GM21576 (cell line): ENCODE results near the gene COL6A3.

Experiments
- ATAC-seq: cut with Tn5 transposase; IDR thresholded peaks from one replicate; pipeline ENCODE4 v1.9.1; 2021; ENCODE audit warnings: mild to moderate bottlenecking, moderate library complexity; ENCODE audit not compliant: unreplicated experiment

Gene COL6A3

DNA sequence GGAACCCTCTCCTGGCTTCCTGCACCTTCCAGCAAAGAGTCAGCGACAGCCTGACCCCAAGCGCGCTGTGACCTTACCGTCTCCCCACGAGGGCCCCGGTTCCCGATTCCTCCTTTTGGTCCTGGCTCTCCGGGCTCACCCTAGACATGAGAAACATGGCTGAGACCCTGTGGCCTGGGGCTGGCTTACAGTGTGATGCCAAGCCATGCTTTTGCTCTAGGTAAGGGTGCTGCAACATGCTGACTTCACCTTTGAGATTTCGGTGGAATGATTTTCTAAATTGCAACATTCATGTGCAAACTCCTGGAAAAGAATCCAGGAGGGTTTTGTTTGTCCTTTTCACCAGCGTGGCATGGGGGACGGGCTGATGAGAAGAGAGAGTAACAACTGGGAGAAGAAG is 63.9 kb downstream of the COL6A3 start:
- no peak for ATAC-seq

DNA sequence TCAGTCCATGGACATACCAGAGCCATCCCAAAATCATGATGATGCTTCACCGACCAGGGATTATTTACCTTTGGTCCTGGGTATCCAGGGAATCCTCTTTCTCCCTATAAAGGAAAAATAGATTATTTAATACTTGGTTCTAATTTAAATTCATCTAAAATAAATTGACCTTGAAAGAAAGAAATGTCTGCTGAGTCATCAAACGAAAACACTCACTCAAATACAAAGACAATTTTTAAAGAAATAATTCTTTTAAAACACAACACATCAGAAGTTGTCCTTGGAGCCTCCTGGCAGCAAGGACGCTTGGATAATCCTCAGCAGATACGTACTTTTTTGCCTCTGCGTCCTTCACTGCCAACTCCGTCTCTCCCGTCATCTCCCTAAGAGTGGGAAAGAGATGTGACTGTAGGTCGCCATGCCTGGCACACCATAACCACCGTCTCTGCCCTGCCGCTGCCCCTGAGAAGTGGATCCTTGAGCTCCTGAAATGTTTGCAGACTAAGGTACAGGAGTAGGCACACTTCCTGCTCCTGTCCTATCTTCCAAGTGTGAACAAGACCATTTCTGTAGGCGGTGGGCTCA is 65.6 kb downstream of the COL6A3 start:
- no peak for ATAC-seq

DNA sequence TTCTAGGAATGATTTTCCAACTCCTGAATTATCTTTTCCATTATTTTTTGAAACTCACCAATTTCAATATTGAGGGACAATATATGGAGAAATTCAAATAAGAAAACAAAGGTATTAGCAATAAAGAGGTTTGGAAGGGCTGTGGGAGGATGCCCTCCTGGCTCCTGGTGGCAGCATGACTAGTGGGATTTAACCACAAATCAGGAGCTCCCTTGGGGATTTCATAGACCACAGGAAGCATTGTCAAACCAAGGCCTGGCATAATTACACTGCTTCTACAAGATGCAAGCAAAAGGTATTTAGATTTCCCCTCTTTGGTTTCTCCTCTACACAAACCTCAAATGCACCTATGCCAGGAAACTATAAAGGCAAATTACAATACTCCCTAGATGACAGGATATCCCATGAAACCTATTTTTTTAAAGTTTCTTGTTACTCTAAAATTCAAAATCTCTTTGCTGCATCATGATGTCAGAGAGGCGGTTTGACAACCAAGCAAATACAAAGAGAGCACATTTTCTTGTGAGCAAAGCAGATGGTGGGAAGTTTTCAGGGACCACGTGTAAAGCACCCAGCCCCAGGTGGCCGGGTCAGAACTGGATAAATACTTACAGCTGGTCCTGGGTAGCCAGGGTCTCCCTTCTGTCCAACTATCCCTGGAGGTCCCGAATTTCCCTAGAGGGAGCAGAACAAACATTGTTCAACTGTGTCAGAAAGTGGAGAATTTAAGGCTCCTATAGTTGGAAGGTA is 67.9 kb downstream of the COL6A3 start:
- no peak for ATAC-seq

DNA sequence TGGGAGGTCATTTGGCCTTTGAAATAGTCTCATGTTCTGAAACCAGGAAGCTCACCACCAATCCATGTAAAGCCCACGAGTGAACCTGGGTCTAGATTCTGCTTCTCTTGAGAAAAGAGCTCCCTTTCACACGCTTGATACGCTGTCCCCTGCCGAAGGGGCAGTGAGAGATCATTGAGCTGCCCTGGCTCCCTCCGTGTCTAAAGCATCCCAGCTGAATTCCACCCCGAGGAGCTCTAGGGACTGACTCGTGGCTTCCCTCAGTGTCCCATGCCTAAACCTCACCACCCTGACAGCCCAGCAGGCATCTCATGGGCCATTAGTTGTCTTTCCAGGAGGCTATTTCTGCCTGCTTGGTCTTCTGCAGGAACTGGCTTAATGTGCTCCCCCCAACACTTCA is 68.6 kb downstream of the COL6A3 start:
- ATAC-seq: no peak

DNA sequence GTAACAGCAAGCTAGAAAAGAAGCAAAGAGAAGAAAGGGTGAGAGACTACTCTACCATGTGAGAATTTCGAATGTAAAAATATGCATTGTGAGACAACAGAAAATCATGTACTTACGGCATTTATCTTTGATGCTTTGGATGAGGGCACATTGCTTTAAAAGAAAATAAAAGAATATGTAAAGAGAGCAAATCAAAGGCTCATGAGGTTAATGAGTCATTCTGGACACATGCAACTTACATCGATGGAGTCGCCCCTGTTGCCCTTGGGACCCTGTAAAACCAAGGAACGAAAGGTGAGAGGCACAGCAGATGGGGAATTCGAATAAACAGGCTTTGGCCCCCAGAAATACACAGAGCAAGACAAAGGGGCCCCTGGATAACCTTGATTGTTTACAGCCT is 69.0 kb downstream of the COL6A3 start:
- ATAC-seq: no peak

DNA sequence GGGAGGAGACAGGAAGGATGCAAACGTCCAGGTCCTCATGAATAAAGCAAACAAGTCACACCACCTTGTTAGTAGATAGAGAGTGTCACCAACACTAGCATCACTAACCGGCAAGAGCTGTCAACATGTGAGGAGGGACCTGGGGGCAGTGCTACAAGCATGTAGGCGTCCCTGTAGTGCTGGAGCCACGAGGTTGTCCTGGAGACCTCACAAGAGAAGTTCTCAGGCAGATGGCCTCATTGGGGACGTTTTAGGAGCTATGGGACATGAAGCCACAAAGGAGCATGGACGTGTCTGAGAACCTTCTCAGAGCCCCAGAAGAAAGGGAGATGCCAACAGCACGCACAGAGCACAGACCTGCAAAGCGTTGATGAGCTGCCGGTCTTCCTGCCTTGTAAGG is 70.0 kb downstream of the COL6A3 start:
- ATAC-seq: no peak

DNA sequence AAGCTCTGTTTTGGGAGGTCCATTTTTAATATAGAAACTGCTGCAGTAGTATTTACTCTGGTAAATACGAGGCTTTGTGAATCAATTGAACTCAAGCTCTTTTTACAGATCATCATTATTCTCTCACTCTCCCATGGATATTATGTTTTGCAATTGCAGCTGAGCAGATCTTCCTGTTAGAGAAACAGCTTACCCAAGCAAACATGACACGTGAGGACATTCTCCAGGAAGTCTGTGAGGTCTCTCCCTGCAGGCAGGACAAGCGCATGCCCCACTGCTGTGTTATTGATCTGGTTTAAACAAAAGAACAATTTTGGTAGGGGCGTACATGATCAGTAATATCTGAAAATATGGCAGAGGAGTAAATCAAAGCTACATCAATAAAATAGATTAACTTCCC is 72.1 kb downstream of the COL6A3 start:
- no peak for ATAC-seq

DNA sequence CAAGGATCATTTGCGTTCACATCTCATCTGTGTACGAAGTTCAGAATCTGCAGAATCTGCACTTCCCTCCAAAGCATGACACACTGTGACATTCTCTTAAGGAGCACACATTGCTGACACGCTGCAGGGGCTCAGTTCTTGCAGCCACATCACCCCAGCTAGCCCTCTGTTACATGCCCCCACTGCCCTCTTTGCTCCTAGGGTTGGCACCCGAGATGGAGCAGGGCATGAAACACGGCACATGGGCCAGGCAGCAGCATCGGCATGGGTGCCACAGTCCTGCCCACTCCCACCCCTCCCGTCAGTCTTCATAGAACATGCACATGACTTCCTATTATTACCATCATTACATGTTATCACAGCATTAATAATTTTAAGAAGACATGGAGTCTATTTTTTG is 76.4 kb downstream of the COL6A3 start:
- no peak for ATAC-seq

DNA sequence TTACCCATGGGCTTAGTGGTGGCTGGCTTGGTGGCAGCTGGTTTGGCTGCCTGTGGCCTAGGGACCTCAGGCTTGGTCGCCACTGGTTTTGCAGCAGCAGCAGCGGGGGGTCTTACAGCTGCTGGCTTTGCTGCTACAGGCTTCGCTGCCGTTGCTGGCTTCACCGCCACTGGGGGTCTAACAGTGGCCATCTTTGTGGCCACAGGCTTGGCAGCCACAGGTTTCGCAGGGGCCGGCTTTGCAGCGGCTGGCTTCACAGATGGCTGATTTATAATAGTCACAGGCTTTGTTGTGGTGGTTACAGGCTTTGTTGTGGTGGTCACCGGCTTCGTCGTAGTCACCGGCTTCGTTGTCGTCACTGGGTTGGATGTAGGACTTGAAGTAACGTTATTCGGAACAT is 77.8 kb downstream of the COL6A3 start:
- no peak for ATAC-seq

DNA sequence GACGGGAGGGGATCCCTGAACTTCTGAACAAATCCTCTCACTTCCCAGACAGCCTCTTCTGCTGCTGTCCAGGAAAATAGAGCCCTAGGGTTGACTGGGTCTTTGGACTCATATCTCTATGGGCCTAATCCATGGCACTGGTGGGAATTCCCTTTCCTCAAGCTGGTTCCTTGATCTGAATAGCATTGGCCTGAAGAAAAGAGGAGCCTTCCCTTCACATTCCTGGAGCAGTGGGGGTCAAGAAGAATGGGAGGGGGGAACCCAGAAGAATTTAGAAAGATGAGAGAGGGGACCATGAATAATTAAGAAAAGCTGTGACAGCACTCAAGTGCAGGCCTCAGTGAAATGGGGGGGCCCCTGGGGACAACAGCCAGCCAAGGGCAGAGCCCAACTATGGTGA is 80.2 kb downstream of the COL6A3 start:
- no peak for ATAC-seq

DNA sequence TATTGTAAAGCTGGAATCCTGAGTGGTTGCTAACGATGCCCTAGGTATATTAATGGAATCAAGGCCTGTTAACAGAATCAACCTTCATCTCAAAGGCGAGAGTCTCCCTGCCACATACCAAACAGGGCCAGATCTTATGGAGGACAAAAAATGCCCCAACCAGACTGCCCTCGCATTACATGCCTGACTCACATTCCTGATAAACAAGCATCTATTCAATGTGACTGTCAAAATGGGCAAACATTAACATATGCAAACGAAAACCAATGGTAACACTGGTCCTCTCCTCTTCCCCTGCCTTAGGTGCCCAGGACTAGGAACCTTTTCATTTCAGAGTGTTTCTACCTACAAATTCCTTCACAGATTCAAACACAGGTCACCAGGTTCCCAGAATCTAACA is 83.4 kb downstream of the COL6A3 start:
- no peak for ATAC-seq

DNA sequence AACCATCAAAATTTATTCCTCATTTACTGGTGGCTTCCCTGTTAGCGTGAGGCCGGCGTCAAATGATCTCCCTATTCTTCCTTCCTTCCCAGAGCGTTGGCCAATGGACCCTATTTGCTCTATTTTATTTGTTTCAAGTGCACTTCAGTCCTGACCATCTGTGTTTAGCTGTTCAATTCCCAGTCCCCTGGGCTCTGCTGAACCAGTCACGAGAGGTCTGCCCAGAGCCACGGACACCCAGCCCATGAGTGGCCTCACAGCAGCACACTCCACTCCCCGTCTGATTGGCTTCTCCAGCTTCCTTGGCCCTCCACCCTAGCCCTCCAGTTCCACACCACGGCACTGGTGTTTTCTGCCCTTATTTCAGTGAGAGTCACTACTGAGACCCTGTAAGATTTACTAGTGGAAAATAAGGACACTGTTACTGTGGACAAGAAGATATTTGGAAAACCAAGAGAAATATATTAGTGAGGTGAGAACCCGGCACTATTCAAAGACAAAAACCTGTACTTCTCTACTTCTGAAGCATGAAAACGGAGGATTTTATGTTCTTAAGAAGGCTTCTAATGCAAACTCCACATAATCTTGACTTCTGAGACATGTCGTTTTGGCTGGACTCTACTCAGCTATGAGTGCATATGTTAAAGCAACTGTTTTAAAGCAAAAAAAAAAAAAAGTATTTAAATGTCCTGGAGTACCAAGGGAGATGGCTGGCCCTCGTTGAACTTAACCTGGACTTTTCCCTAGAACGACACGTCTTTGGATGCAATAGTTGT is 86.6 kb downstream of the COL6A3 start:
- ATAC-seq: no peak

DNA sequence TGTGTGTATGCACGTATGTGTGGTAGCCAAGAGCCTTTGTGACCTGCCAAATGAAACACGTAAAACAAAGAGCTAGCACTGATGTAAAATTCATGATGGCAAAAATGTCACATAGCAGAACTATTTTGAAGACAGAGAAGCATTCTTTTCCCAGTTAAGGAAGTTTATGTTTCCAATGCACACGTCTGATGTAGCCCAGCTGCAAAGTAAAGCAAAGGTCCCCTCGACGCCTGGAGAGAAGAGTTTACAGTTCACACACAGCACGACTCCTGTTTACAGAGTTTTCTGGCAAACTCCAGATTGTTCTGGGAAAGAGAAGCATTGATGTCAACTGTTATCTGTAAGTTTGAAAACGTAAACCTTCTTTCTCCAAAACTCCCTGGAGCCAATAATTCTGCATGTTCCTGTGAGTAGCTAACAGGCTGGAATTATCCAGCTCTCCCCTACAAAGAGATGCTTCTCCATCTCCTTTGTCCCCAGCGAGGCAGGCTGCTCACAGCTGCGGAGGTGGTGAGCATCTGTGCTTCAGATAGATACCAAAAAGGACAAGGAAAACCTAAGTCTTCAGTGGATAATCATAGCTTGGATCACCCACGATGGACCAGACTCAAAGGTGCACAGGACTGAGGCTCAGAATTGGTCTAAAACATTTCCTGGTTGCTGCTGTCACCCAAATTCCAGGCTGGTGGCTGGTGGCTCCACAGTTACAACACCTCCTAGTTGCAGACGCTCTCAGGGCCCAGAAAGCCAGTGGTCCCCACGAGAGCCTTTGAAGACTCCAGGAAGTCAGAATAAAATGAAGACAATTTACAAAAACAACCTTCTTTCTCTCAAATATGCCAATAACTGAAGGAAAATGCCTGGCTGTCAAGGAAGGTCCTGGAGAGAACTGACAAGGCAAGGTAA is 87.4 kb downstream of the COL6A3 start:
- ATAC-seq: no peak

DNA sequence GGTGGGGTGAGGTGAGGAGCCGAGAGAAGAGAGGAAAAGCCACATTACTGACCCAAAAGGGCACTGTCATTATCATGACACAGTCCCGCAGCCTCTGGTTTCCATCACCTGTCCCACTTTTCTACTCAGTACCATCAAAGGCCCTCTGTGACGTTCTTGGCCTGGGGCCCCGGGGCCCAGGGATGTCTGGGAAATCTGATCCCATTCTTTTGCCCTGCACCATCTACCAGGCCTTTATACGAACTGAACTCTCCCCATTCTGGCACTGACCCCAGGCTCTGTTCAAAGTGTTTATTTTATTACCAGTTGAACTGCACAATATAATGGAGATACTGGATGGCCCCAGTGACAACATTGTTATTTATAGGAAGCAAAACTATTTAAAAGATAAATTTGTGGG is 89.1 kb downstream of the COL6A3 start:
- ATAC-seq: no peak

DNA sequence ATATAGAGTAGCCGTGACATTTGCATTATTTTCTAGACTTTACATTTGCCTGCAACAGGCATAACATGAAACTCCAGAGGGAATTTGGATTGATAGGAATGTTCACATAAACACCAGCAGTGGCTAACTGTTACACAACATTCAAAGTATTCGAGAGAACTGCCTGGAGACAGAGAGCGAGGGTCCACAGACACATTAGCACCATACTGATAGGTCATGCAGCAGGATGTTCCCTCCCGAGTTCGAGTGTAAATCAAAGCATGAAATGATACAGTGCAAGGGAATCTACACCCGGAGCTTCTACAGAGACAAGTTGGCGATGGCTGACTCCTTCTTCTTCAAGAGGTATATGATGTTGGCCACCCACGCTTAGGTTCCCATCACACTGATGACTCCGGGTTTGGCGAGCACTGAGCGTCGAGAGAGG is 89.5 kb downstream of the COL6A3 start:
- no peak for ATAC-seq

DNA sequence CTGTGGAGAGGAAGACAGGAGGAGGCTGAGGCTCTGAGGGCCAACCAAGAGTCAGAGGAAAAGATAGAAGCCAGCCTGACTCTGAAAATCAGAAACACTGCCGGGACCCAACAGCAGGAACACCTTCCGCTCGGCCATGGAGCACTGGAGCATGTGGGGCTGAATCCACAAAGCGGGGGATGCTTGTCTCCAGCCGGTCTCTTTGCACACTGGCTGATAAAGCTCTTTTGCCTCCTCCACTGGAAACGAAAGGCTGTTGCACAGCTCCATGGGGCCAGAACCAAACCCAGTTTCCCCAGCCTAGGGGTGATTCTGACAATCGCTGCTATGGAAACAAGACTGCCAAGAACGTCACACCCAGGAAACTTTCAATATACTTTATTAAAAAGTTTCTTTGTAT is 90.3 kb downstream of the COL6A3 start:
- ATAC-seq: no peak

DNA sequence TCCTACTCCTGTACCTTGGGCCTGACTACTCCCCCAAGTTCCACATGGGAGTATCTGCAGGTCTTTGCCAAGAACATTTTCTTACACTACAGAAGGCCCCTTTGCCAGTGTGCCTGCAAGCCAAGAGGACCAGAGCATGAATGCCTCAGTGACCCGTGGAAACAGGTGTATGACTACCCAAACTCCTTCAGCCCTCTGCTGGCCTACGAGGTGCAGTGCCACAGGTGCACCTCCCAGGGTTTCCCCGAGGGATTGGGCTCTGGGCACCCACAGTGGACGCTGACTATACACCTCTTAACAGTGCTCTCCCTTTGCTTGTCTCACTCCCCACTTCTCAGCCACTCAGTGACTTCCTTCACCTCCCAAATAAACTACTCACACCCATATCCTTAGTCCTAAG is 91.4 kb downstream of the COL6A3 start:
- no peak for ATAC-seq

DNA sequence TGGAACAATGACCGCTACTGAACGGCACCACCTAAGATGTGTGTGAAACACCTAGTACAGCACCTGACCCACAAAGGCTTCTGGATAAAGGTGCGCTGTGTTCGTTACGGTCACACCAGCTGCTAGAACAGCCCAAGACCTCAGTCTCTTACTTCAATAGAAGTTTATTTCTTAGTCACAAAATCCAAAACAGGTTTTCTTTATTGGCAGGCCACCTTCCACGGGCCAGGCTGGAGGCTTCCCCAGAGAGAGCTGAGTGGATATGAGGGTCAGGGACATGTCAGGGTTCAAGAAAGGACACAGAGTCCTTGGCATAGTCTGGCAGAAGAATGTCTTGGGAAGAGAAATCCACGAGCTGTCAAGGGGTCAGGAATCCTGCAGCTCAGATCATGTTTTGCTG is 92.2 kb downstream of the COL6A3 start:
- ATAC-seq: no peak

DNA sequence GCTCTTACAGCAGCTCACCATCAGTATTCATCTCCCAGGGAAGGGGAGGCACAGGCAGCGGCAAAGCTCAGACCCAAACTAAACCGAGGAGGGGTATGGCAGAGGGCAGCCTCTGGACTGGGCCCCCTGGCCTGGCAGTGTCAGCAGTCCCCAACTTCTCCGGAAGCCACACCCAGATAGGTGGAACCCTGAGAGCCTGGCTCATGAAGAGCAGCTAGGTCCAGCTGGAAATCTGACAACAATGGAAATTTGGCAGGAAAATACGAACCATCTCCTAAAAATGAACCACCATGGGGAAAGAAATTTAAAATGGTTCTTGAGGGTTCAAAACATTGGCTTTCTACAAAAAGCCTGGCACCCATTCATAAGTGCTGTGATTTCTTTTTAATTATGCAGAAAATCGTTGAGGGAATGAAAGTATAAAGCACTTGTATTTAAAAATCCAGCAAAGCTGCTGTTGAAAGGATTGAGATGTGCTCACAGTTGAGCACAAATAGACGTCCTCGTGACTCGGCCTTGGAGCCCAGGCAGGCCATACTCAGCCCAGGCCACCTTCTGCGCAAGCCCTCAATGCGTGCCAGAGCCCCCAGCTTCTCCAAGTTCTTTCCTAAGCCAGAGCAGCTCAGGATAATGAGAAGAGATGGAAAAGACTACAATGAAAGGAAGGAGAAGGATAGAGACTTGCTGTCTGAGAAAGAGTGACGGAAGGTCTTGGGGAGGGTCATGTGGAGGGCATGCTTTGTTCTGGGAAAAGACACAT is 93.0 kb downstream of the COL6A3 start:
- no peak for ATAC-seq

DNA sequence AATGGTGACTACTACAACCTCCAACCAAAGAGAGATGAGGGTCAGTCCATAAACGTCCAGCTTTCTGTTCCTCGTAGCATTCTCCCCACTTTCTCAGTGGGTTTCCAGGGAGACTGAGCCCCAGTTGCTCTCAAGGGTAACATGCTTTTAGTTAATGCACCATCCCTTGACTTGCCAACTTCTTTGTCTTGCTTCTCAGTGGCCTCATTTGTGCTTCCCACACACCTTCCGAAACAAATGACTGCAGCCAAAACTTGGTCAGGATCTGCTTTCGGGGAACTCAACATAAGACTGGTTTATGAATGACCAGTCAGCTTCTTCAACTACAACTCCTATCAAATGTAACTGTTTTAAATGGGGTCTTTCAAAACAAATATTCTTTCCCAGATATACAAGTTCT is 94.1 kb downstream of the COL6A3 start:
- ATAC-seq: no peak
